Measurements from ENCODE around the gene S100P. TPM values are rescaled to one million over a fixed set of nuclear protein-coding genes. Genes with fewer than 3 reads are reported as not detected.

Gene S100P
- total RNA-seq, 1 experiment from 2014 or later: 0.45 TPM

GRCh38 chr4:6720202-6720699 lies 26.6 kb downstream of the S100P start:
- BruUV-seq (replicated peaks): no TSS peak
- intact Hi-C loops (cut with micrococcal nuclease; ENCODE audit: unreplicated experiment): loop anchor here (1.0 to 5.0 kb wide), 3 partner anchors 153 to 351 kb away; no protein-coding TSS in a partner anchor
- Histone ChIP-seq H3K27me3 (replicated peaks; ENCODE audit: insufficient read depth, low read depth, low read length, poor library complexity) (no peaks in the 10 kb centered on the region), H3K36me3 (ENCODE audit: insufficient read depth, low read length, poor library complexity, severe bottlenecking) (no peaks in the 10 kb centered on the region), H3K9me3 (ENCODE audit: low read depth, low read length, poor library complexity, severe bottlenecking) (no peaks in the 10 kb centered on the region), H3K4me1 (ENCODE audit: insufficient read depth, low read length, poor library complexity, severe bottlenecking) (peaks cover 6% of the 10 kb centered on the region), H3K4me3 (ENCODE audit: low read depth, low read length, poor library complexity, severe bottlenecking) (no peak overlapping the region), H3K27ac (ENCODE audit: low read depth, low read length, poor library complexity, severe bottlenecking) (no peak overlapping the region)
- TF ChIP-seq EZH2 (IDR thresholded peaks at IDR 0.05; ENCODE audit: borderline replicate concordance, low read depth, low read length, poor library complexity, severe bottlenecking) (no peak), CTCF (conservative IDR thresholded peaks at IDR 0.05; ENCODE audit: low read depth, low read length) (peak; percentile 94)
- ChIA-PET CTCF (interaction anchor here (0.6 to 2.0 kb wide), 6 partner anchors 11 to 362 kb away, joined by 3 to 31 read pairs (median 3); partner anchors contain the start of gene TADA2B), POLR2A (ENCODE audit: low non-redundant PET) (no interaction called here)
- DNase-seq (ENCODE audit: low spot score): peak; percentile 85

- no peaks in the 10 kb centered on the region for H3K27me3 ChIP-seq (replicated peaks; ENCODE audit: insufficient read depth, low read depth, low read length, poor library complexity)
- H3K4me3 ChIP-seq (ENCODE audit: low read depth, low read length, poor library complexity, severe bottlenecking): no peak overlapping the region
- no peak overlapping the region for H3K27ac ChIP-seq (ENCODE audit: low read depth, low read length, poor library complexity, severe bottlenecking)
- no peaks in the 10 kb centered on the region for H3K9me3 ChIP-seq (ENCODE audit: low read depth, low read length, poor library complexity, severe bottlenecking)
- ChIA-PET CTCF (interaction anchor here (0.7 to 2.0 kb wide), 3 partner anchors 152 to 361 kb away, joined by 3 to 31 read pairs (median 3); no protein-coding TSS in a partner anchor), POLR2A (ENCODE audit: low non-redundant PET) (no interaction called here)
- no peaks in the 10 kb centered on the region for H3K36me3 ChIP-seq (ENCODE audit: insufficient read depth, low read length, poor library complexity, severe bottlenecking)
- no TSS peak for BruUV-seq (replicated peaks)
- H3K4me1 ChIP-seq (ENCODE audit: insufficient read depth, low read length, poor library complexity, severe bottlenecking): peaks cover 6% of the 10 kb centered on the region
- TF ChIP-seq CTCF (conservative IDR thresholded peaks at IDR 0.05; ENCODE audit: low read depth, low read length): no peak
- TF ChIP-seq EZH2 (IDR thresholded peaks at IDR 0.05; ENCODE audit: borderline replicate concordance, low read depth, low read length, poor library complexity, severe bottlenecking): no peak
- intact Hi-C loops (cut with micrococcal nuclease; ENCODE audit: unreplicated experiment): loop anchor here (2.0 to 5.0 kb wide), 2 partner anchors 266 to 350 kb away; no protein-coding TSS in a partner anchor
- DNase-seq (ENCODE audit: low spot score): no peak
Measured at GRCh38 chr4:6721121-6721520, 27.4 kb downstream of the S100P start.

- no peak for DNase-seq (ENCODE audit: low spot score)
- no peaks in the 10 kb centered on the region for H3K9me3 ChIP-seq (ENCODE audit: low read depth, low read length, poor library complexity, severe bottlenecking)
- ChIA-PET CTCF (no interaction called here), POLR2A (ENCODE audit: low non-redundant PET) (no interaction called here)
- intact Hi-C loops (cut with micrococcal nuclease; ENCODE audit: unreplicated experiment): loop anchor here (5.0 kb wide), 1 partner anchor 264 kb away; no protein-coding TSS in a partner anchor
- H3K27me3 ChIP-seq (replicated peaks; ENCODE audit: insufficient read depth, low read depth, low read length, poor library complexity): no peaks in the 10 kb centered on the region
- peaks cover 15% of the 10 kb centered on the region for H3K4me1 ChIP-seq (ENCODE audit: insufficient read depth, low read length, poor library complexity, severe bottlenecking)
- H3K27ac ChIP-seq (ENCODE audit: low read depth, low read length, poor library complexity, severe bottlenecking): no peak overlapping the region
- no TSS peak for BruUV-seq (replicated peaks)
- TF ChIP-seq EZH2 (IDR thresholded peaks at IDR 0.05; ENCODE audit: borderline replicate concordance, low read depth, low read length, poor library complexity, severe bottlenecking): no peak
- no peak for TF ChIP-seq CTCF (conservative IDR thresholded peaks at IDR 0.05; ENCODE audit: low read depth, low read length)
- H3K4me3 ChIP-seq (ENCODE audit: low read depth, low read length, poor library complexity, severe bottlenecking): no peak overlapping the region
- H3K36me3 ChIP-seq (ENCODE audit: insufficient read depth, low read length, poor library complexity, severe bottlenecking): no peaks in the 10 kb centered on the region
Measured at GRCh38 chr4:6722891-6723290, 29.2 kb downstream of the S100P start.

All from A673 (cell line).